Body of pancreas (tissue), 4 donors: ENCODE measurements around the gene ZNF177.

Source experiments
- CTCF ChIP-seq, 7 experiments: fragments of 450-650 bp in 4 of 7; fragments of 200-600 bp in 3 of 7; sonication (generic) in 3 of 7; IDR thresholded peaks; one replicate each; pipeline ENCODE4 v1.5.1; 2016 to 2019; ENCODE audit warnings: antibody characterized with exemption in 7 of 7
- POLR2A ChIP-seq, 3 donors: fragments of 450-650 bp; IDR thresholded peaks; one replicate each; pipeline ENCODE4 v1.6.1; 2016; ENCODE audit warnings: antibody characterized with exemption in 3 of 3, mild to moderate bottlenecking in 2 of 3

GRCh38 chr19:9345005-9345404 lies 17.8 kb upstream of the ZNF177 start:
- TF ChIP-seq POLR2A (IDR thresholded peaks at IDR 0.05) (no peak), CTCF (IDR thresholded peaks at IDR 0.05) (no peak)
